GM13976 (cell line): ENCODE measurements around the gene AP3S2.

Source experiments
- DNase-seq: peaks from one replicate; pipeline ENCODE4 v3.0.0; 2012; ENCODE audit warnings: low spot score
- CTCF ChIP-seq: IDR thresholded peaks from 2 replicates; pipeline ENCODE4 v1.5.1; 2012; ENCODE audit warnings: borderline replicate concordance, mild to moderate bottlenecking; ENCODE audit not compliant: insufficient read depth; ENCODE audit errors: extremely low read depth, missing control alignments, control extremely low read depth
- in situ Hi-C: fragments of 300-500 bp; cut with MboI; formaldehyde crosslinking; loops from one replicate; pipeline ENCODE4 v1.12.0; 2022; ENCODE audit warnings: low sequenced_read_pairs, mixed read lengths, inconsistent platforms; ENCODE audit not compliant: unreplicated experiment

Gene AP3S2

DNA sequence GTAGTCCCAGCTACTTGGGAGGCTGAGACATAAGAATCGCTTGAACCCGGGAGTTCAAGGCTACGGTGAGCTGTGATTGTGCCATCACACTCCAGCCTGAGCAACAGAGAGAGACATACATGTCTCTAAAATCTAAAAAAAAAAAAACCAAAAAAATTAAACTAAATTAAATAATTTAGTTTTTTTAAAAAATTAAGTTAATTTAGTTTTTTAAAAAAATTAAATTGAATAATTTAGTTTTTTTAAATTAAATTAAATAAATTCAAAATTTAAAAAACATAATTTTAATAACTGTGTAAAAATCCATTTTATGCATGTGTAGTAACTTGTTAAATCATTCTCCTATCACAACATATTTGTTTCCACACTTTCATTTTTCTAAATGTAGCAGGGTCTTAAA is 39.1 kb upstream of the AP3S2 start:
- TF ChIP-seq CTCF, result no peak
- in situ Hi-C loops, result no loop called here
- no peak for DNase-seq

GRCh38 chr15:89928421-89928820 is 34.6 kb upstream of the AP3S2 start:
- no peak for TF ChIP-seq CTCF
- in situ Hi-C loops, result no loop called here
- no peak for DNase-seq

GRCh38 chr15:89926158-89926557 is 32.4 kb upstream of the AP3S2 start:
- DNase-seq, result no peak
- in situ Hi-C loops, result no loop called here
- TF ChIP-seq CTCF, result no peak

GRCh38 chr15:89917442-89918101 is 23.8 kb upstream of the AP3S2 start:
- no peak for TF ChIP-seq CTCF
- in situ Hi-C loops, result no loop called here
- no peak for DNase-seq

GRCh38 chr15:89916660-89917059 is 22.9 kb upstream of the AP3S2 start:
- TF ChIP-seq CTCF, result no peak
- no peak for DNase-seq
- in situ Hi-C loops, result no loop called here

GRCh38 chr15:89912674-89913396 is 19.0 kb upstream of the AP3S2 start, which contains the start of gene ARPIN:
TSS of gene ARPIN (minus strand) at chr15:89912952. CDS start at chr15:89912835, 117 bp downstream.
- DNase-seq, result no peak

More at GRCh38 chr15:89912674-89913396, 19.0 kb upstream of the AP3S2 start, which contains the start of gene ARPIN:
- in situ Hi-C loops, result no loop called here
- TF ChIP-seq CTCF, result no peak
